HepG2 (cell line): ENCODE measurements around the gene CC2D1A. TPM values are rescaled to one million over a fixed set of nuclear protein-coding genes. Genes with fewer than 3 reads are reported as not detected.

ENCODE experiments used
- CREM ChIP-seq, 2 experiments: sonication (generic) in 1 of 2; formaldehyde crosslinking in 1 of 2; IDR thresholded peaks; 2 replicates each; pipeline versions ENCODE4 v1.4.0 to v1.6.1; 2016 to 2020; ENCODE audit warnings: antibody characterized with exemption in 1 of 2, mild to moderate bottlenecking in 1 of 2, missing genetic modification reagents in 1 of 2
- DR1 ChIP-seq: sonication (generic); formaldehyde crosslinking; IDR thresholded peaks from 2 replicates; pipeline ENCODE4 v1.8.0; 2021; ENCODE audit warnings: mild to moderate bottlenecking, missing genetic modification reagents, inconsistent platforms
- ERF ChIP-seq: IDR thresholded peaks from 2 replicates; pipeline ENCODE4 v1.6.1; 2018; ENCODE audit warnings: missing biosample characterization, missing genetic modification reagents
- FOXC1 ChIP-seq: sonication (generic); formaldehyde crosslinking; IDR thresholded peaks from 2 replicates; pipeline ENCODE4 v1.8.0; 2022; ENCODE audit warnings: mild to moderate bottlenecking, missing genetic modification reagents, borderline replicate concordance
- MIXL1 ChIP-seq: IDR thresholded peaks from 2 replicates; pipeline ENCODE4 v1.6.1; 2016
- SOX6 ChIP-seq, 2 experiments: fragments of 450-650 bp in 1 of 2; sonication (generic) in 1 of 2; formaldehyde crosslinking in 1 of 2; IDR thresholded peaks; 2 replicates each; pipeline versions ENCODE4 v1.4.0 to v1.6.1; 2017 to 2020; ENCODE audit warnings: antibody characterized with exemption in 1 of 2, mild to moderate bottlenecking in 1 of 2, missing genetic modification reagents in 1 of 2
- ZNF256 ChIP-seq: sonication (generic); formaldehyde crosslinking; conservative IDR thresholded peaks from 2 replicates; pipeline ENCODE4 v1.4.0; 2020; ENCODE audit warnings: missing genetic modification reagents
- ZNF550 ChIP-seq: sonication (generic); formaldehyde crosslinking; IDR thresholded peaks from 2 replicates; pipeline ENCODE4 v1.4.0; 2020; ENCODE audit warnings: mild to moderate bottlenecking, missing genetic modification reagents, borderline replicate concordance
- polyA plus RNA-seq, 8 experiments: library from polyadenylated mRNA; depleted of rRNA in 3 of 8; stranded (reverse) in 7 of 8; unstranded in 1 of 8; fragments of >200 nt; fragmentation: Illumina TruSeq in 4 of 8; extraction: Trizol in 4 of 8; gene quantifications; 2 replicates each; pipeline versions ENCODE4 v1.2.1 to v1.2.3, GENCODE V29; 2011 to 2016; ENCODE audit warnings: low read depth in 4 of 8, missing spikeins in 1 of 8, mixed read lengths in 1 of 8; ENCODE audit not compliant: insufficient read depth in 1 of 8
- total RNA-seq, 5 experiments: library from RNA; depleted of rRNA; stranded (reverse); fragments of >200 nt; fragmentation: Illumina TruSeq; extraction: Trizol; gene quantifications; 2 replicates each; pipeline ENCODE4 v1.2.3, GENCODE V29; 2016; ENCODE audit warnings: low read depth in 1 of 5
- TF ChIP-seq, protein P1 (sequence below): sonication (generic); formaldehyde crosslinking; IDR thresholded peaks from 2 replicates; pipeline ENCODE4 v1.5.0; 2020; ENCODE audit warnings: mild to moderate bottlenecking, missing genetic modification reagents, borderline replicate concordance
- TF ChIP-seq, protein P2 (sequence below): sonication (generic); formaldehyde crosslinking; IDR thresholded peaks from 2 replicates; pipeline ENCODE4 v1.8.0; 2022; ENCODE audit warnings: mild to moderate bottlenecking, missing genetic modification reagents, borderline replicate concordance
- TF ChIP-seq, protein P3 (sequence below): sonication (generic); formaldehyde crosslinking; IDR thresholded peaks from 2 replicates; pipeline ENCODE4 v1.4.0; 2020; ENCODE audit warnings: missing genetic modification reagents
- TF ChIP-seq, protein P4 (sequence below): sonication (generic); formaldehyde crosslinking; IDR thresholded peaks from 2 replicates; pipeline ENCODE4 v1.4.0; 2020; ENCODE audit warnings: missing genetic modification reagents
- TF ChIP-seq, protein P5 (sequence below): IDR thresholded peaks from 2 replicates; pipeline ENCODE4 v1.6.1; 2016; ENCODE audit warnings: mild to moderate bottlenecking
- TF ChIP-seq, protein P6 (sequence below): sonication (generic); formaldehyde crosslinking; IDR thresholded peaks from 2 replicates; pipeline ENCODE4 v1.4.0; 2020; ENCODE audit warnings: missing genetic modification reagents, mild to moderate bottlenecking, borderline replicate concordance

Gene CC2D1A
- total and polyA plus RNA-seq, 2 of the 13 experiments (the other 11 are each of a cell fraction or from before 2014, with no cell fraction given), result 9.7 to 11.5 TPM

DNA sequence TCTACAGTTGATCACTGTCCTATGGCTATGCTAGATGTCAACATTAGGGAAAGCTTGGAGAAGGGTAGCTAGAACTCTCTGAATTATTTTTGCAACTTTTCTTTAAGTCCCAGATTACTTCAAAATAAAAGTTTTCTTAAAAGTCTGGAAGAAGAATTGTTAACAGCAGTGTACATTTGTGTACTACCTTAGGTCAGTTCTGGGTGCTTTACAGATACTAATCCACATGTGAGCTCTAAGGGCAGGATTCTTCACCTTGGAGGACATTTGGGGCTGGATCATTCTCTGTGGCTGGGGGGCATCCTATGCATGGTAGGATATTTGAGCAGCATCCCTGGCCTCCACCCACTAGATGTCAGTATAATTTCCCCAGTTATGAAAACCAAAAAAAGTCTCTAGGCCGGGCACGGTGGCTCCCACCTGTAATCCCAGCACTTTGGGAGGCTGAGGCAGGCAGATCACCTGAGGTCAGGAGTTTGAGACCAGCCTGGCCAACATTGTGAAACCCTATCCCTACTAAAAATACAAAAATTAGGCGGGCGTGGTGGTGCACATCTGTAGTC, 2.9 kb upstream of the CC2D1A start (continued):
- TF ChIP-seq, protein P1, sequence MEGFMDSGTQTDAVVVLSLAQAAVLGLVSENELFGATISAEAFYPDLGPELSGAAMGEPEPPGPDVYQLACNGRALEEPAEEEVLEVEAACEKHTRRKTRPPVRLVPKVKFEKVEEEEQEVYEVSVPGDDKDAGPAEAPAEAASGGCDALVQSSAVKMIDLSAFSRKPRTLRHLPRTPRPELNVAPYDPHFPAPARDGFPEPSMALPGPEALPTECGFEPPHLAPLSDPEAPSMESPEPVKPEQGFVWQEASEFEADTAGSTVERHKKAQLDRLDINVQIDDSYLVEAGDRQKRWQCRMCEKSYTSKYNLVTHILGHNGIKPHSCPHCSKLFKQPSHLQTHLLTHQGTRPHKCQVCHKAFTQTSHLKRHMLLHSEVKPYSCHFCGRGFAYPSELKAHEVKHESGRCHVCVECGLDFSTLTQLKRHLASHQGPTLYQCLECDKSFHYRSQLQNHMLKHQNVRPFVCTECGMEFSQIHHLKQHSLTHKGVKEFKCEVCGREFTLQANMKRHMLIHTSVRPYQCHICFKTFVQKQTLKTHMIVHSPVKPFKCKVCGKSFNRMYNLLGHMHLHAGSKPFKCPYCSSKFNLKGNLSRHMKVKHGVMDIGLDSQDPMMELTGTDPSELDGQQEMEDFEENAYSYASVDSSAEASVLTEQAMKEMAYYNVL (CRISPR knock-in tag), result no peak
- TF ChIP-seq CREM (IDR thresholded peaks at IDR 0.05), result no peak
- no peak for TF ChIP-seq CREM (CRISPR knock-in tag; IDR thresholded peaks at IDR 0.05)
- TF ChIP-seq, protein P2, sequence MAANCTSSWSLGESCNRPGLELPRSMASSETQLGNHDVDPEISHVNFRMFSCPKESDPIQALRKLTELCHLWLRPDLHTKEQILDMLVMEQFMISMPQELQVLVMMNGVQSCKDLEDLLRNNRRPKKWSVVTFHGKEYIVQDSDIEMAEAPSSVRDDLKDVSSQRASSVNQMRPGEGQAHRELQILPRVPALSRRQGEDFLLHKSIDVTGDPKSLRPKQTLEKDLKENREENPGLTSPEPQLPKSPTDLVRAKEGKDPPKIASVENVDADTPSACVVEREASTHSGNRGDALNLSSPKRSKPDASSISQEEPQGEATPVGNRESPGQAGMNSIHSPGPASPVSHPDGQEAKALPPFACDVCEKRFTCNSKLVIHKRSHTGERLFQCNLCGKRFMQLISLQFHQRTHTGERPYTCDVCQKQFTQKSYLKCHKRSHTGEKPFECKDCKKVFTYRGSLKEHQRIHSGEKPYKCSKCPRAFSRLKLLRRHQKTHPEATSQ, result 0 out of 2 replicates have a peak, but pooled peaks have one; percentile 29
- TF ChIP-seq, protein P3, sequence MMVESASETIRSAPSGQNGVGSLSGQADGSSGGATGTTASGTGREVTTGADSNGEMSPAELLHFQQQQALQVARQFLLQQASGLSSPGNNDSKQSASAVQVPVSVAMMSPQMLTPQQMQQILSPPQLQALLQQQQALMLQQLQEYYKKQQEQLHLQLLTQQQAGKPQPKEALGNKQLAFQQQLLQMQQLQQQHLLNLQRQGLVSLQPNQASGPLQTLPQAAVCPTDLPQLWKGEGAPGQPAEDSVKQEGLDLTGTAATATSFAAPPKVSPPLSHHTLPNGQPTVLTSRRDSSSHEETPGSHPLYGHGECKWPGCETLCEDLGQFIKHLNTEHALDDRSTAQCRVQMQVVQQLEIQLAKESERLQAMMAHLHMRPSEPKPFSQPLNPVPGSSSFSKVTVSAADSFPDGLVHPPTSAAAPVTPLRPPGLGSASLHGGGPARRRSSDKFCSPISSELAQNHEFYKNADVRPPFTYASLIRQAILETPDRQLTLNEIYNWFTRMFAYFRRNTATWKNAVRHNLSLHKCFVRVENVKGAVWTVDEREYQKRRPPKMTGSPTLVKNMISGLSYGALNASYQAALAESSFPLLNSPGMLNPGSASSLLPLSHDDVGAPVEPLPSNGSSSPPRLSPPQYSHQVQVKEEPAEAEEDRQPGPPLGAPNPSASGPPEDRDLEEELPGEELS (CRISPR knock-in tag), result no peak
- TF ChIP-seq, protein P4, sequence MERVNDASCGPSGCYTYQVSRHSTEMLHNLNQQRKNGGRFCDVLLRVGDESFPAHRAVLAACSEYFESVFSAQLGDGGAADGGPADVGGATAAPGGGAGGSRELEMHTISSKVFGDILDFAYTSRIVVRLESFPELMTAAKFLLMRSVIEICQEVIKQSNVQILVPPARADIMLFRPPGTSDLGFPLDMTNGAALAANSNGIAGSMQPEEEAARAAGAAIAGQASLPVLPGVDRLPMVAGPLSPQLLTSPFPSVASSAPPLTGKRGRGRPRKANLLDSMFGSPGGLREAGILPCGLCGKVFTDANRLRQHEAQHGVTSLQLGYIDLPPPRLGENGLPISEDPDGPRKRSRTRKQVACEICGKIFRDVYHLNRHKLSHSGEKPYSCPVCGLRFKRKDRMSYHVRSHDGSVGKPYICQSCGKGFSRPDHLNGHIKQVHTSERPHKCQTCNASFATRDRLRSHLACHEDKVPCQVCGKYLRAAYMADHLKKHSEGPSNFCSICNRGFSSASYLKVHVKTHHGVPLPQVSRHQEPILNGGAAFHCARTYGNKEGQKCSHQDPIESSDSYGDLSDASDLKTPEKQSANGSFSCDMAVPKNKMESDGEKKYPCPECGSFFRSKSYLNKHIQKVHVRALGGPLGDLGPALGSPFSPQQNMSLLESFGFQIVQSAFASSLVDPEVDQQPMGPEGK, result peak; percentile 59
- TF ChIP-seq, protein P5, sequence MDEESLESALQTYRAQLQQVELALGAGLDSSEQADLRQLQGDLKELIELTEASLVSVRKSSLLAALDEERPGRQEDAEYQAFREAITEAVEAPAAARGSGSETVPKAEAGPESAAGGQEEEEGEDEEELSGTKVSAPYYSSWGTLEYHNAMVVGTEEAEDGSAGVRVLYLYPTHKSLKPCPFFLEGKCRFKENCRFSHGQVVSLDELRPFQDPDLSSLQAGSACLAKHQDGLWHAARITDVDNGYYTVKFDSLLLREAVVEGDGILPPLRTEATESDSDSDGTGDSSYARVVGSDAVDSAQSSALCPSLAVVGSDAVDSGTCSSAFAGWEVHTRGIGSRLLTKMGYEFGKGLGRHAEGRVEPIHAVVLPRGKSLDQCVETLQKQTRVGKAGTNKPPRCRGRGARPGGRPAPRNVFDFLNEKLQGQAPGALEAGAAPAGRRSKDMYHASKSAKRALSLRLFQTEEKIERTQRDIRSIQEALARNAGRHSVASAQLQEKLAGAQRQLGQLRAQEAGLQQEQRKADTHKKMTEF (CRISPR knock-in tag), result no peak
- no peak for TF ChIP-seq ZNF550 (CRISPR knock-in tag)
- TF ChIP-seq MIXL1 (CRISPR knock-in tag), result no peak
- TF ChIP-seq, protein P6, sequence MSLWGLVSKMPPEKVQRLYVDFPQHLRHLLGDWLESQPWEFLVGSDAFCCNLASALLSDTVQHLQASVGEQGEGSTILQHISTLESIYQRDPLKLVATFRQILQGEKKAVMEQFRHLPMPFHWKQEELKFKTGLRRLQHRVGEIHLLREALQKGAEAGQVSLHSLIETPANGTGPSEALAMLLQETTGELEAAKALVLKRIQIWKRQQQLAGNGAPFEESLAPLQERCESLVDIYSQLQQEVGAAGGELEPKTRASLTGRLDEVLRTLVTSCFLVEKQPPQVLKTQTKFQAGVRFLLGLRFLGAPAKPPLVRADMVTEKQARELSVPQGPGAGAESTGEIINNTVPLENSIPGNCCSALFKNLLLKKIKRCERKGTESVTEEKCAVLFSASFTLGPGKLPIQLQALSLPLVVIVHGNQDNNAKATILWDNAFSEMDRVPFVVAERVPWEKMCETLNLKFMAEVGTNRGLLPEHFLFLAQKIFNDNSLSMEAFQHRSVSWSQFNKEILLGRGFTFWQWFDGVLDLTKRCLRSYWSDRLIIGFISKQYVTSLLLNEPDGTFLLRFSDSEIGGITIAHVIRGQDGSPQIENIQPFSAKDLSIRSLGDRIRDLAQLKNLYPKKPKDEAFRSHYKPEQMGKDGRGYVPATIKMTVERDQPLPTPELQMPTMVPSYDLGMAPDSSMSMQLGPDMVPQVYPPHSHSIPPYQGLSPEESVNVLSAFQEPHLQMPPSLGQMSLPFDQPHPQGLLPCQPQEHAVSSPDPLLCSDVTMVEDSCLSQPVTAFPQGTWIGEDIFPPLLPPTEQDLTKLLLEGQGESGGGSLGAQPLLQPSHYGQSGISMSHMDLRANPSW (CRISPR knock-in tag), result no peak
- TF ChIP-seq ZNF256 (CRISPR knock-in tag), result no peak
- TF ChIP-seq DR1, result no peak
- no peak for TF ChIP-seq ERF (CRISPR knock-in tag)
- TF ChIP-seq FOXC1 (CRISPR knock-in tag), result no peak
- TF ChIP-seq SOX6 (IDR thresholded peaks at IDR 0.05), result no peak
- no peak for TF ChIP-seq SOX6 (CRISPR knock-in tag; IDR thresholded peaks at IDR 0.05)
